ENCODE measurements around the gene CRACR2B.

CRACR2B gene

GRCh38 chr11:871472-871871, 43.8 kb downstream of the CRACR2B start:
- no peak overlapping the region for H2BK15ac ChIP-seq (replicated peaks; ENCODE audit: low read depth)
- H3K23ac ChIP-seq (ENCODE audit: low read length): no peak overlapping the region
- no peak overlapping the region for H4K5ac ChIP-seq (ENCODE audit: low read length)
- H2BK120ac ChIP-seq (ENCODE audit: low read depth, low read length): no peak overlapping the region
- DNase-seq: no peak
- no CpG with 5 or more reads among the region's 9 CpGs for WGBS (ENCODE audit: extremely low coverage, insufficient coverage, low lambda C conversion rate)
- H3K27me3 ChIP-seq (ENCODE audit: insufficient read depth, low read length, poor library complexity): no peaks in the 10 kb centered on the region
- no peak overlapping the region for H2AK5ac ChIP-seq (ENCODE audit: low read length)
- no peak overlapping the region for H3K4me3 ChIP-seq (ENCODE audit: low read length)
- H3K4me2 ChIP-seq (ENCODE audit: low read length): no peak overlapping the region
- H4K8ac ChIP-seq (ENCODE audit: low read depth, low read length): no peak overlapping the region
- H2BK5ac ChIP-seq (ENCODE audit: low read length): no peak overlapping the region
- H3K27ac ChIP-seq (ENCODE audit: low read depth, low read length): no peak overlapping the region
- no peaks in the 10 kb centered on the region for H3K79me1 ChIP-seq (ENCODE audit: low read length)
- no peak overlapping the region for H3K4ac ChIP-seq (ENCODE audit: low read depth, low read length)
- no peak overlapping the region for H3K9ac ChIP-seq (ENCODE audit: low read length)
- H3K18ac ChIP-seq (ENCODE audit: low read length): no peak overlapping the region
- no peaks in the 10 kb centered on the region for H3K79me2 ChIP-seq (ENCODE audit: control insufficient read depth, insufficient read depth, low read length)
- no peaks in the 10 kb centered on the region for H3K36me3 ChIP-seq (ENCODE audit: control insufficient read depth, insufficient read depth, low read length)
- H3K4me1 ChIP-seq (ENCODE audit: control insufficient read depth, low read depth, low read length): no peaks in the 10 kb centered on the region
- H3K56ac ChIP-seq (ENCODE audit: low read length): no peak overlapping the region

- no peak overlapping the region for H2BK15ac ChIP-seq (replicated peaks; ENCODE audit: low read depth)
- no peak overlapping the region for H2AK5ac ChIP-seq (ENCODE audit: low read length)
- H3K79me2 ChIP-seq (ENCODE audit: control insufficient read depth, insufficient read depth, low read length): no peaks in the 10 kb centered on the region
- no peak overlapping the region for H3K4me3 ChIP-seq (ENCODE audit: low read length)
- H3K56ac ChIP-seq (ENCODE audit: low read length): no peak overlapping the region
- no peak overlapping the region for H2BK5ac ChIP-seq (ENCODE audit: low read length)
- H3K4me2 ChIP-seq (ENCODE audit: low read length): no peak overlapping the region
- H3K4me1 ChIP-seq (ENCODE audit: control insufficient read depth, low read depth, low read length): no peaks in the 10 kb centered on the region
- H3K79me1 ChIP-seq (ENCODE audit: low read length): no peaks in the 10 kb centered on the region
- H3K23ac ChIP-seq (ENCODE audit: low read length): no peak overlapping the region
- H2BK120ac ChIP-seq (ENCODE audit: low read depth, low read length): no peak overlapping the region
- H3K36me3 ChIP-seq (ENCODE audit: control insufficient read depth, insufficient read depth, low read length): no peaks in the 10 kb centered on the region
- no peak overlapping the region for H3K18ac ChIP-seq (ENCODE audit: low read length)
- no peaks in the 10 kb centered on the region for H3K27me3 ChIP-seq (ENCODE audit: insufficient read depth, low read length, poor library complexity)
- no peak for DNase-seq
- no peak overlapping the region for H3K27ac ChIP-seq (ENCODE audit: low read depth, low read length)
- no peak overlapping the region for H3K9ac ChIP-seq (ENCODE audit: low read length)
- H4K8ac ChIP-seq (ENCODE audit: low read depth, low read length): no peak overlapping the region
- H3K4ac ChIP-seq (ENCODE audit: low read depth, low read length): no peak overlapping the region
- H4K5ac ChIP-seq (ENCODE audit: low read length): no peak overlapping the region
- no CpG with 5 or more reads among the region's 9 CpGs for WGBS (ENCODE audit: extremely low coverage, insufficient coverage, low lambda C conversion rate)
Observed at GRCh38 chr11:872799-873198, 45.1 kb downstream of the CRACR2B start.

- no peak overlapping the region for H4K5ac ChIP-seq (ENCODE audit: low read length)
- no peak overlapping the region for H2AK5ac ChIP-seq (ENCODE audit: low read length)
- H2BK120ac ChIP-seq (ENCODE audit: low read depth, low read length): no peak overlapping the region
- no peaks in the 10 kb centered on the region for H3K79me2 ChIP-seq (ENCODE audit: control insufficient read depth, insufficient read depth, low read length)
- no peaks in the 10 kb centered on the region for H3K36me3 ChIP-seq (ENCODE audit: control insufficient read depth, insufficient read depth, low read length)
- H3K18ac ChIP-seq (ENCODE audit: low read length): no peak overlapping the region
- H4K8ac ChIP-seq (ENCODE audit: low read depth, low read length): no peak overlapping the region
- no peak overlapping the region for H3K56ac ChIP-seq (ENCODE audit: low read length)
- no peak overlapping the region for H3K9ac ChIP-seq (ENCODE audit: low read length)
- no peak overlapping the region for H3K27ac ChIP-seq (ENCODE audit: low read depth, low read length)
- H2BK5ac ChIP-seq (ENCODE audit: low read length): no peak overlapping the region
- H3K23ac ChIP-seq (ENCODE audit: low read length): no peak overlapping the region
- no peak overlapping the region for H2BK15ac ChIP-seq (replicated peaks; ENCODE audit: low read depth)
- DNase-seq: no peak
- no peaks in the 10 kb centered on the region for H3K4me1 ChIP-seq (ENCODE audit: control insufficient read depth, low read depth, low read length)
- H3K4me2 ChIP-seq (ENCODE audit: low read length): no peak overlapping the region
- no peak overlapping the region for H3K4me3 ChIP-seq (ENCODE audit: low read length)
- H3K4ac ChIP-seq (ENCODE audit: low read depth, low read length): no peak overlapping the region
- WGBS (ENCODE audit: extremely low coverage, insufficient coverage, low lambda C conversion rate): no CpG with 5 or more reads among the region's 12 CpGs
- H3K27me3 ChIP-seq (ENCODE audit: insufficient read depth, low read length, poor library complexity): no peaks in the 10 kb centered on the region
- no peaks in the 10 kb centered on the region for H3K79me1 ChIP-seq (ENCODE audit: low read length)
Observed at GRCh38 chr11:873706-874105, 46.0 kb downstream of the CRACR2B start.

- Histone ChIP-seq H2BK15ac (replicated peaks; ENCODE audit: low read depth) (no peak overlapping the region), H3K27ac (ENCODE audit: low read depth, low read length) (no peak overlapping the region), H3K79me1 (ENCODE audit: low read length) (no peaks in the 10 kb centered on the region), H3K27me3 (ENCODE audit: insufficient read depth, low read length, poor library complexity) (no peaks in the 10 kb centered on the region), H2BK120ac (ENCODE audit: low read depth, low read length) (no peak overlapping the region), H4K8ac (ENCODE audit: low read depth, low read length) (no peak overlapping the region), H3K4ac (ENCODE audit: low read depth, low read length) (no peak overlapping the region), H3K4me1 (ENCODE audit: control insufficient read depth, low read depth, low read length) (no peaks in the 10 kb centered on the region), H3K18ac (ENCODE audit: low read length) (no peak overlapping the region), H3K9ac (ENCODE audit: low read length) (no peak overlapping the region), H3K79me2 (ENCODE audit: control insufficient read depth, insufficient read depth, low read length) (no peaks in the 10 kb centered on the region), H3K36me3 (ENCODE audit: control insufficient read depth, insufficient read depth, low read length) (peaks cover 6% of the 10 kb centered on the region), H3K56ac (ENCODE audit: low read length) (no peak overlapping the region), H2AK5ac (ENCODE audit: low read length) (no peak overlapping the region), H3K4me3 (ENCODE audit: low read length) (no peak overlapping the region), H4K5ac (ENCODE audit: low read length) (no peak overlapping the region), H3K23ac (ENCODE audit: low read length) (no peak overlapping the region), H3K4me2 (ENCODE audit: low read length) (no peak overlapping the region), H2BK5ac (ENCODE audit: low read length) (no peak overlapping the region)
- no CpG with 5 or more reads among the region's 16 CpGs for WGBS (ENCODE audit: extremely low coverage, insufficient coverage, low lambda C conversion rate)
- no peak for DNase-seq
Observed at GRCh38 chr11:875203-875602, 47.5 kb downstream of the CRACR2B start.

GRCh38 chr11:875769-876301, 48.1 kb downstream of the CRACR2B start:
- no peak overlapping the region for H3K18ac ChIP-seq (ENCODE audit: low read length)
- no peak overlapping the region for H4K5ac ChIP-seq (ENCODE audit: low read length)
- no peak overlapping the region for H3K9ac ChIP-seq (ENCODE audit: low read length)
- no peak overlapping the region for H3K23ac ChIP-seq (ENCODE audit: low read length)
- H4K8ac ChIP-seq (ENCODE audit: low read depth, low read length): no peak overlapping the region
- no CpG with 5 or more reads among the region's 21 CpGs for WGBS (ENCODE audit: extremely low coverage, insufficient coverage, low lambda C conversion rate)
- H3K4me1 ChIP-seq (ENCODE audit: control insufficient read depth, low read depth, low read length): no peaks in the 10 kb centered on the region
- H3K27me3 ChIP-seq (ENCODE audit: insufficient read depth, low read length, poor library complexity): no peaks in the 10 kb centered on the region
- no peak overlapping the region for H2BK120ac ChIP-seq (ENCODE audit: low read depth, low read length)
- H3K36me3 ChIP-seq (ENCODE audit: control insufficient read depth, insufficient read depth, low read length): peaks cover 6% of the 10 kb centered on the region
- no peak overlapping the region for H3K4me3 ChIP-seq (ENCODE audit: low read length)
- no peak overlapping the region for H2AK5ac ChIP-seq (ENCODE audit: low read length)
- no peak overlapping the region for H3K4ac ChIP-seq (ENCODE audit: low read depth, low read length)
- H2BK15ac ChIP-seq (replicated peaks; ENCODE audit: low read depth): no peak overlapping the region
- no peak overlapping the region for H3K27ac ChIP-seq (ENCODE audit: low read depth, low read length)
- no peak for DNase-seq
- no peak overlapping the region for H2BK5ac ChIP-seq (ENCODE audit: low read length)
- no peak overlapping the region for H3K4me2 ChIP-seq (ENCODE audit: low read length)
- no peaks in the 10 kb centered on the region for H3K79me2 ChIP-seq (ENCODE audit: control insufficient read depth, insufficient read depth, low read length)
- no peak overlapping the region for H3K56ac ChIP-seq (ENCODE audit: low read length)
- H3K79me1 ChIP-seq (ENCODE audit: low read length): no peaks in the 10 kb centered on the region

GRCh38 chr11:876545-876944, 48.8 kb downstream of the CRACR2B start:
- H3K27me3 ChIP-seq (ENCODE audit: insufficient read depth, low read length, poor library complexity): no peaks in the 10 kb centered on the region
- no peak overlapping the region for H4K8ac ChIP-seq (ENCODE audit: low read depth, low read length)
- H3K79me1 ChIP-seq (ENCODE audit: low read length): no peaks in the 10 kb centered on the region

More at GRCh38 chr11:876545-876944, 48.8 kb downstream of the CRACR2B start:
- no peak overlapping the region for H2BK120ac ChIP-seq (ENCODE audit: low read depth, low read length)
- peaks cover 6% of the 10 kb centered on the region for H3K36me3 ChIP-seq (ENCODE audit: control insufficient read depth, insufficient read depth, low read length)
- H3K79me2 ChIP-seq (ENCODE audit: control insufficient read depth, insufficient read depth, low read length): no peaks in the 10 kb centered on the region
- H3K4me2 ChIP-seq (ENCODE audit: low read length): no peak overlapping the region
- H2BK5ac ChIP-seq (ENCODE audit: low read length): no peak overlapping the region
- no peak overlapping the region for H3K4ac ChIP-seq (ENCODE audit: low read depth, low read length)
- no peak overlapping the region for H2BK15ac ChIP-seq (replicated peaks; ENCODE audit: low read depth)
- H3K18ac ChIP-seq (ENCODE audit: low read length): no peak overlapping the region
- WGBS (ENCODE audit: extremely low coverage, insufficient coverage, low lambda C conversion rate): no CpG with 5 or more reads among the region's 12 CpGs
- H4K5ac ChIP-seq (ENCODE audit: low read length): no peak overlapping the region
- H3K23ac ChIP-seq (ENCODE audit: low read length): no peak overlapping the region
- no peak overlapping the region for H3K4me3 ChIP-seq (ENCODE audit: low read length)
- no peak overlapping the region for H2AK5ac ChIP-seq (ENCODE audit: low read length)
- no peak overlapping the region for H3K9ac ChIP-seq (ENCODE audit: low read length)
- H3K56ac ChIP-seq (ENCODE audit: low read length): no peak overlapping the region
- no peak overlapping the region for H3K27ac ChIP-seq (ENCODE audit: low read depth, low read length)
- H3K4me1 ChIP-seq (ENCODE audit: control insufficient read depth, low read depth, low read length): no peaks in the 10 kb centered on the region
- DNase-seq: no peak

Data from mesendoderm (in vitro differentiated cells).